SK-N-MC (cell line): Measurements from ENCODE around the gene SPACA7.

Experiments
- DNase-seq: peaks from one replicate; pipeline ENCODE4 v3.0.0-alpha.2; 2011; ENCODE audit warnings: low read depth, low spot score
- H3K27ac ChIP-seq: fragments of 200-600 bp; sonication (generic); 2 replicates; pipeline ENCODE4 v1.5.1; 2016; ENCODE audit warnings: mixed run types
- H3K36me3 ChIP-seq: fragments of 200-600 bp; sonication (generic); 2 replicates; pipeline ENCODE4 v1.6.1; 2017; ENCODE audit warnings: antibody characterized with exemption, low read length, mixed read lengths; ENCODE audit not compliant: insufficient read depth
- H3K4me3 ChIP-seq: fragments of 200-600 bp; sonication (generic); 2 replicates; pipeline ENCODE4 v1.5.1; 2016
- H3K9ac ChIP-seq: fragments of 200-600 bp; sonication (generic); 2 replicates; pipeline ENCODE4 v1.8.0; 2017; ENCODE audit warnings: mixed run types, mixed read lengths; ENCODE audit not compliant: insufficient read length
- H3K9me3 ChIP-seq: fragments of 200-600 bp; sonication (generic); 2 replicates; pipeline ENCODE4 v1.6.1; 2017; ENCODE audit warnings: low read depth, mild to moderate bottlenecking, antibody characterized with exemption, low read length, moderate library complexity, mixed read lengths
- EZH2 ChIP-seq: fragments of 200-600 bp; sonication (generic); IDR thresholded peaks from one replicate; pipeline ENCODE4 v1.6.1; 2017; ENCODE audit warnings: antibody characterized with exemption
- FOXP2 ChIP-seq: optimal IDR thresholded peaks from 2 replicates; pipeline ENCODE3; 2011; ENCODE audit warnings: mild to moderate bottlenecking, moderate library complexity; ENCODE audit not compliant: insufficient read depth; ENCODE audit errors: extremely low read length, control extremely low read depth
- POLR2AphosphoS5 ChIP-seq: IDR thresholded peaks from 2 replicates; pipeline ENCODE4 v1.6.1; 2012; ENCODE audit warnings: mild to moderate bottlenecking, low read depth, low read length, borderline replicate concordance

Gene SPACA7

GRCh38 chr13:112438515-112438914 lies 62.4 kb downstream of the SPACA7 start:
- Histone ChIP-seq H3K4me3 (no peak overlapping the region), H3K9ac (no peak overlapping the region), H3K9me3 (no peaks in the 10 kb centered on the region), H3K36me3 (no peaks in the 10 kb centered on the region), H3K27ac (no peak overlapping the region)
- TF ChIP-seq POLR2AphosphoS5: no peak
- TF ChIP-seq EZH2: no peak
- no peak for TF ChIP-seq FOXP2
- DNase-seq: no peak

GRCh38 chr13:112441226-112441625 lies 65.1 kb downstream of the SPACA7 start:
- TF ChIP-seq FOXP2 (no peak), EZH2 (no peak), POLR2AphosphoS5 (no peak)
- no peak overlapping the region for H3K9ac ChIP-seq
- DNase-seq: no peak
- no peak overlapping the region for H3K27ac ChIP-seq
- H3K4me3 ChIP-seq: no peak overlapping the region
- H3K36me3 ChIP-seq: no peaks in the 10 kb centered on the region
- no peaks in the 10 kb centered on the region for H3K9me3 ChIP-seq

GRCh38 chr13:112441779-112442310 lies 65.7 kb downstream of the SPACA7 start:
- no peak overlapping the region for H3K4me3 ChIP-seq
- TF ChIP-seq FOXP2 (no peak), EZH2 (no peak), POLR2AphosphoS5 (no peak)
- H3K9me3 ChIP-seq: no peaks in the 10 kb centered on the region
- DNase-seq: no peak
- H3K36me3 ChIP-seq: no peaks in the 10 kb centered on the region
- no peak overlapping the region for H3K27ac ChIP-seq
- no peak overlapping the region for H3K9ac ChIP-seq

GRCh38 chr13:112442483-112443090 lies 66.4 kb downstream of the SPACA7 start:
- no peak for DNase-seq
- Histone ChIP-seq H3K36me3 (no peaks in the 10 kb centered on the region), H3K9me3 (no peaks in the 10 kb centered on the region), H3K9ac (no peak overlapping the region), H3K27ac (no peak overlapping the region), H3K4me3 (no peak overlapping the region)
- TF ChIP-seq POLR2AphosphoS5: no peak
- no peak for TF ChIP-seq FOXP2
- TF ChIP-seq EZH2: no peak

- Histone ChIP-seq H3K27ac (no peak overlapping the region), H3K9me3 (no peaks in the 10 kb centered on the region), H3K36me3 (no peaks in the 10 kb centered on the region), H3K9ac (no peak overlapping the region), H3K4me3 (no peak overlapping the region)
- no peak for DNase-seq
- TF ChIP-seq EZH2 (no peak), FOXP2 (no peak), POLR2AphosphoS5 (no peak)
Observed at GRCh38 chr13:112443191-112443994, 67.2 kb downstream of the SPACA7 start.

GRCh38 chr13:112443995-112444311 lies 67.8 kb downstream of the SPACA7 start:
- TF ChIP-seq POLR2AphosphoS5 (no peak), EZH2 (no peak), FOXP2 (no peak)
- H3K36me3 ChIP-seq: no peaks in the 10 kb centered on the region
- no peak for DNase-seq
- no peak overlapping the region for H3K27ac ChIP-seq
- H3K9ac ChIP-seq: no peak overlapping the region
- H3K4me3 ChIP-seq: no peak overlapping the region
- H3K9me3 ChIP-seq: no peaks in the 10 kb centered on the region

- TF ChIP-seq FOXP2 (no peak), POLR2AphosphoS5 (no peak), EZH2 (no peak)
- H3K36me3 ChIP-seq: no peaks in the 10 kb centered on the region
- DNase-seq: no peak
Observed at GRCh38 chr13:112444416-112445399, 68.6 kb downstream of the SPACA7 start.

More at GRCh38 chr13:112444416-112445399, 68.6 kb downstream of the SPACA7 start:
- Histone ChIP-seq H3K9me3 (no peaks in the 10 kb centered on the region), H3K27ac (no peak overlapping the region), H3K9ac (no peak overlapping the region), H3K4me3 (no peak overlapping the region)
